ENCODE results near the gene TIMM29. TPM values are rescaled to one million over a fixed set of nuclear protein-coding genes. Genes with fewer than 3 reads are reported as not detected.

TIMM29 gene
- total and polyA plus RNA-seq, 2 donors (not counting 1 experiment from before 2014, with no cell fraction given), result 8.4 to 24.2 TPM

DNA sequence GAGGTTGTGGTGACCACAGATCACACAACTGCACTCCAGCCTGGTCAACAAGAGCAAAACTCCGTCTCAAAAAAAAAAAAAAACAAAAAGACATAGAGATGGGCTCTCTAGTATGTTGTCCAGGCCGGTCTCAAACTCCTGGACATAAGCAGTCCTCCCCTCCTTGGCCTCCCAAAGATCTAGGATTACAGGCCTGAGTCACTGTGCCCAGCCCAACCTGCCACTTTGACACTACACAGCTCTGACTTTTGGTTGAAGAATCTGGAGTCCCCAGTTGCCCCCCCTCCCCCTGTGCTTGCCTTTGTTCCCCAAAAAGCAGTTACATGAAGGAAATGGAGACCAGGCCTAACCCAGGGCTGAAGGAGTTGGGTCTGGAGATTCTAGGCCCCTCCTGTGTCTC lies 44.3 kb upstream of the TIMM29 start:
- Histone ChIP-seq H3K4me1 (ENCODE audit: control insufficient read depth in 2 of 2, insufficient read depth in 2 of 2, low read length in 2 of 2) (peaks cover 0 to 9% of the 10 kb centered on the region in 2 donors), H3K9me3 (ENCODE audit: control extremely low read depth in 1 of 3, control insufficient read depth in 2 of 3, insufficient read depth in 1 of 3, low read length in 2 of 3) (peaks cover 0 to 1% (median 0%) of the 10 kb centered on the region in 3 donors), H3K9ac (ENCODE audit: low read length) (no peak overlapping the region), H3K4me3 (ENCODE audit: control extremely low read depth in 1 of 5, extremely low read depth in 1 of 5, insufficient read depth in 1 of 5, low read depth in 2 of 5, low read length in 4 of 5) (no peak overlapping the region), H3K4me2 (replicated peaks; ENCODE audit: low read depth, low read length, poor library complexity, severe bottlenecking) (no peak overlapping the region), H3K79me2 (ENCODE audit: control insufficient read depth, insufficient read depth, low read length) (peaks cover 91% of the 10 kb centered on the region), H3K27me3 (replicated peaks in 1 of 4; ENCODE audit: control extremely low read depth in 1 of 4, control insufficient read depth in 3 of 4, insufficient read depth in 4 of 4, low read length in 3 of 4) (no peaks in the 10 kb centered on the region), H4K20me1 (ENCODE audit: control insufficient read depth, insufficient read depth, low read length, poor library complexity, severe bottlenecking) (peaks cover 88% of the 10 kb centered on the region), H3K36me3 (replicated peaks in 1 of 2; ENCODE audit: control extremely low read depth in 1 of 2, control insufficient read depth in 1 of 2, extremely low read depth in 1 of 2, insufficient read depth in 2 of 2, low read length in 1 of 2) (no peaks in the 10 kb centered on the region), H3K27ac (ENCODE audit: low read length in 2 of 2) (no peak overlapping the region), H2AFZ (ENCODE audit: insufficient read depth, low read depth, low read length, poor library complexity, severe bottlenecking) (no peak overlapping the region)
- ATAC-seq (ENCODE audit: low read depth) (no peak), DNase-seq (no peak)
- no peak for TF ChIP-seq EZH2 (IDR thresholded peaks at IDR 0.05; ENCODE audit: borderline replicate concordance, insufficient read depth, low read depth, low read length, poor library complexity, severe bottlenecking)
- TF ChIP-seq, protein P1, sequence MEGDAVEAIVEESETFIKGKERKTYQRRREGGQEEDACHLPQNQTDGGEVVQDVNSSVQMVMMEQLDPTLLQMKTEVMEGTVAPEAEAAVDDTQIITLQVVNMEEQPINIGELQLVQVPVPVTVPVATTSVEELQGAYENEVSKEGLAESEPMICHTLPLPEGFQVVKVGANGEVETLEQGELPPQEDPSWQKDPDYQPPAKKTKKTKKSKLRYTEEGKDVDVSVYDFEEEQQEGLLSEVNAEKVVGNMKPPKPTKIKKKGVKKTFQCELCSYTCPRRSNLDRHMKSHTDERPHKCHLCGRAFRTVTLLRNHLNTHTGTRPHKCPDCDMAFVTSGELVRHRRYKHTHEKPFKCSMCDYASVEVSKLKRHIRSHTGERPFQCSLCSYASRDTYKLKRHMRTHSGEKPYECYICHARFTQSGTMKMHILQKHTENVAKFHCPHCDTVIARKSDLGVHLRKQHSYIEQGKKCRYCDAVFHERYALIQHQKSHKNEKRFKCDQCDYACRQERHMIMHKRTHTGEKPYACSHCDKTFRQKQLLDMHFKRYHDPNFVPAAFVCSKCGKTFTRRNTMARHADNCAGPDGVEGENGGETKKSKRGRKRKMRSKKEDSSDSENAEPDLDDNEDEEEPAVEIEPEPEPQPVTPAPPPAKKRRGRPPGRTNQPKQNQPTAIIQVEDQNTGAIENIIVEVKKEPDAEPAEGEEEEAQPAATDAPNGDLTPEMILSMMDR (IDR thresholded peaks at IDR 0.05), result no peak
- H3K27me3 Mint-ChIP-seq, result no peaks in the 10 kb centered on the region
- H3K9me3 Mint-ChIP-seq (ENCODE audit: insufficient read depth), result no peaks in the 10 kb centered on the region
- H3K4me3 Mint-ChIP-seq, result no peak overlapping the region
- intact Hi-C loops (cut with micrococcal nuclease), result no loop called here
- H3K27ac Mint-ChIP-seq, result no peak overlapping the region
- peaks cover 12% of the 10 kb centered on the region for H3K4me1 Mint-ChIP-seq
- POLR2A ChIA-PET, result no interaction called here
- CTCF ChIA-PET, result interaction anchor here (0.7 kb wide), 1 partner anchor 423 kb away, joined by 3 read pairs; no protein-coding TSS in a partner anchor
- WGBS (ENCODE audit: insufficient coverage), result 100% methylated on average over 2 of the region's 2 CpGs

DNA sequence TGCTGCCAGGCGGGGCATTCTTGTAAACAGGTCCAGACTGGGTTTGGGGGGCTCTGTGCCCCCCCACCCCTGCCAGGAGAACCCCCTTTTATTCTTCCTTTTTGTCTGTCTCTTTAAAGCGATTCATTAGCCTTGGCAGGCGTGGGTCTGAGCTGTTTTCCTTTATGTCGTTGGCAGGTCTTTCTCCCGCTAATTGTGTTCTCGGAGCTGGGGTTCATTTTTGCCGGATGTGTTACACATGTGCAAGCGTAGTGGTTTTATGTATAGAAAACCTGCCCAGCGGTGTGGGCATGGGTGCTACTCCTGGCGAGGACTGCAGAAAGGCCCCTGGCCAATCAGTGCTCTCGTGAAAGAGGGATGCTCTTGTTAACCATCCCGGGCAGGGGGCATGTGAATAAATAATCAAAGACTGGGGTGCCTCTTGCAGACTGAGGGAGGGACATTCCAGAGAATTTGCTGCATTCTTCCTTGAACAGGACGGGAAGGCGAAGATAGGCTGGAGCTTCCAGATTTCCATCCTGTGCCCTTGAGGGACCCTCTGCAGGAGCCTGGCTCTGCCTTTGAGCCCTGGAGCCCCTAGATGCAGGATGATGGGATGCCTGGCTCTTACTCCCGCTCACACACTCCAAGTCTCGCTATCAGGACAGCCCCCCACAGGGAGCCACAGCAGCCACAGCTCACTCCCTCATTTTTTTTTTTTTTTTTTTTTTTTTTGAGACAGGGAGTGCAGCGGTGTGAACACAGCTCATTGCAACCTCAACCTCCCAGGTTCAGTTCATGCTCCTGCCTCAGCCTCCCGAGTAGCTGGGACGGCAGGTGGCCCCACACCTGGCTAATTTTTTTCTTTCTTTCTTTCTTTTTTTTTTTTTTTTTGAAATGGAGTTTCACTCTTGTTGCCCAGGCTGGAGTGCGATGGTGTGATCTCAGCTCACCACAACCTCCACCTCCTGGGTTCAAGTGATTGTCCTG lies 43.1 kb upstream of the TIMM29 start:
- H2AFZ ChIP-seq (ENCODE audit: insufficient read depth, low read depth, low read length, poor library complexity, severe bottlenecking), result no peak overlapping the region
- no peak overlapping the region for H3K27ac ChIP-seq (ENCODE audit: low read length in 2 of 2)
- no peak overlapping the region for H3K4me3 ChIP-seq (ENCODE audit: control extremely low read depth in 1 of 5, extremely low read depth in 1 of 5, insufficient read depth in 1 of 5, low read depth in 2 of 5, low read length in 4 of 5)
- DNase-seq, result no peak
- intact Hi-C loops (cut with micrococcal nuclease), result no loop called here
- 97% methylated on average over 13 of the region's 20 CpGs for WGBS (ENCODE audit: insufficient coverage)
- ChIA-PET CTCF (no interaction called here), POLR2A (no interaction called here)
- H3K9ac ChIP-seq (ENCODE audit: low read length), result no peak overlapping the region
- peaks cover 87% of the 10 kb centered on the region for H3K79me2 ChIP-seq (ENCODE audit: control insufficient read depth, insufficient read depth, low read length)
- H3K36me3 ChIP-seq (replicated peaks in 1 of 2; ENCODE audit: control extremely low read depth in 1 of 2, control insufficient read depth in 1 of 2, extremely low read depth in 1 of 2, insufficient read depth in 2 of 2, low read length in 1 of 2), result no peaks in the 10 kb centered on the region
- no peak for ATAC-seq (ENCODE audit: low read depth)
- H4K20me1 ChIP-seq (ENCODE audit: control insufficient read depth, insufficient read depth, low read length, poor library complexity, severe bottlenecking), result peaks cover 76% of the 10 kb centered on the region
- peaks cover 8% of the 10 kb centered on the region for H3K4me1 Mint-ChIP-seq
- H3K4me1 ChIP-seq (ENCODE audit: control insufficient read depth in 2 of 2, insufficient read depth in 2 of 2, low read length in 2 of 2), result peaks cover 0 to 7% of the 10 kb centered on the region in 2 donors
- H3K4me3 Mint-ChIP-seq, result no peak overlapping the region
- TF ChIP-seq, protein P1 (IDR thresholded peaks at IDR 0.05), result no peak
- no peak for TF ChIP-seq EZH2 (IDR thresholded peaks at IDR 0.05; ENCODE audit: borderline replicate concordance, insufficient read depth, low read depth, low read length, poor library complexity, severe bottlenecking)
- no peak overlapping the region for H3K27ac Mint-ChIP-seq
- no peaks in the 10 kb centered on the region for H3K27me3 ChIP-seq (replicated peaks in 1 of 4; ENCODE audit: control extremely low read depth in 1 of 4, control insufficient read depth in 3 of 4, insufficient read depth in 4 of 4, low read length in 3 of 4)
- H3K4me2 ChIP-seq (replicated peaks; ENCODE audit: low read depth, low read length, poor library complexity, severe bottlenecking), result no peak overlapping the region
- no peaks in the 10 kb centered on the region for H3K27me3 Mint-ChIP-seq
- H3K9me3 ChIP-seq (ENCODE audit: control extremely low read depth in 1 of 3, control insufficient read depth in 2 of 3, insufficient read depth in 1 of 3, low read length in 2 of 3), result no peaks in the 10 kb centered on the region
- no peaks in the 10 kb centered on the region for H3K9me3 Mint-ChIP-seq (ENCODE audit: insufficient read depth)

Data from B cell (primary cell).